Panc1 (cell line): ENCODE measurements around the gene SART3. TPM values are rescaled to one million over a fixed set of nuclear protein-coding genes. Genes with fewer than 3 reads are reported as not detected.

Experiments used
- ATAC-seq: fragments of 200-7000 bp; cut with Tn5 transposase; 2 replicates; pipeline ENCODE4 v1.9.1; 2020; ENCODE audit warnings: mild to moderate bottlenecking, moderate library complexity
- BruUV-seq: library from RNA; stranded (reverse); fragments of 400-500 nt; replicated peaks from 2 replicates; lab custom pipeline; 2021; lab: Mats Ljungman, UMichigan
- CTCF ChIA-PET: fragments of 300-600 bp; sonication (Branson Sonifier 250); formaldehyde crosslinking; loops from one replicate; lab custom pipeline; 2022; ENCODE audit warnings: antibody characterized with exemption; lab: Charles Lee
- POLR2A ChIA-PET: fragments of 300-600 bp; sonication (Branson Sonifier 250); formaldehyde crosslinking; loops from one replicate; lab custom pipeline; 2022; ENCODE audit warnings: antibody characterized with exemption; lab: Charles Lee
- DNase-seq: peaks from one replicate; pipeline ENCODE4 v3.0.0-alpha.2; 2010; ENCODE audit warnings: low read depth, low spot score
- H3K27ac ChIP-seq: 2 replicates; pipeline ENCODE4 v1.5.1; 2011; ENCODE audit warnings: mild to moderate bottlenecking, low read length, inconsistent platforms
- H3K27me3 ChIP-seq: fragments of 200-500 bp; sonication (Bioruptor generic); 2 replicates; pipeline ENCODE4 v1.6.0; 2014; ENCODE audit warnings: low read length, inconsistent platforms; ENCODE audit not compliant: control insufficient read depth, insufficient read depth
- H3K36me3 ChIP-seq: fragments of 200-500 bp; sonication (Bioruptor generic); 2 replicates; pipeline ENCODE4 v1.5.1; 2014; ENCODE audit warnings: inconsistent platforms, mild to moderate bottlenecking, low read length, moderate library complexity; ENCODE audit not compliant: control insufficient read depth, insufficient read depth
- H3K4me1 ChIP-seq: 2 replicates; pipeline ENCODE4 v1.5.1; 2011; ENCODE audit warnings: inconsistent platforms, mild to moderate bottlenecking, low read length, moderate library complexity; ENCODE audit not compliant: control insufficient read depth, insufficient read depth
- H3K4me3 ChIP-seq, 2 experiments: 2 replicates each; pipeline ENCODE4 v1.5.1; 2011 to 2012; ENCODE audit warnings: low read depth in 2 of 2, low read length in 2 of 2, mild to moderate bottlenecking in 2 of 2, inconsistent platforms in 1 of 2, moderate library complexity in 1 of 2
- H3K9me3 ChIP-seq: fragments of 200-500 bp; sonication (Bioruptor generic); 2 replicates; pipeline ENCODE4 v1.5.1; 2014; ENCODE audit warnings: low read depth, mild to moderate bottlenecking, inconsistent platforms, low read length, moderate library complexity; ENCODE audit not compliant: control insufficient read depth, insufficient read depth
- POLR2AphosphoS5 ChIP-seq: IDR thresholded peaks from 2 replicates; pipeline ENCODE4 v1.6.1; 2012; ENCODE audit warnings: mild to moderate bottlenecking, low read depth, low read length, moderate library complexity
- REST ChIP-seq, 2 experiments: IDR thresholded peaks; 2 replicates each; pipeline ENCODE4 v1.6.1; 2011 to 2012; ENCODE audit warnings: low read depth in 2 of 2, control low read depth in 1 of 2, low read length in 1 of 2, mild to moderate bottlenecking in 1 of 2, moderate library complexity in 1 of 2; ENCODE audit not compliant: insufficient read depth in 1 of 2
- SIN3A ChIP-seq: IDR thresholded peaks from 2 replicates; pipeline ENCODE4 v1.6.1; 2012; ENCODE audit warnings: low read depth, mild to moderate bottlenecking, low read length, moderate library complexity, borderline replicate concordance; ENCODE audit not compliant: insufficient read depth
- TCF7L2 ChIP-seq: IDR thresholded peaks from 2 replicates; pipeline ENCODE4 v1.6.1; 2011; ENCODE audit warnings: mild to moderate bottlenecking, low read depth, low read length, inconsistent platforms
- in situ Hi-C: cut with HindIII; loops from 2 replicates; pipeline ENCODE4 v1.10.0; 2016; ENCODE audit warnings: low sequenced_read_pairs, low pct_unique_long_range_greater_than_20kb
- intact Hi-C: fragments of 100-400 bp; cut with micrococcal nuclease; formaldehyde crosslinking; loops from one replicate; pipeline ENCODE4 v1.10.0; 2022; ENCODE audit not compliant: unreplicated experiment
- total RNA-seq: library from RNA; stranded (reverse); gene quantifications from one replicate; pipeline ENCODE4 v1.2.1, GENCODE V29; 2021; ENCODE audit not compliant: unreplicated experiment
- TF ChIP-seq, protein P1 (sequence below): fragments of 450-650 bp; IDR thresholded peaks from 2 replicates; pipeline ENCODE4 v1.5.1; 2017; ENCODE audit warnings: mild to moderate bottlenecking

Gene SART3
- total RNA-seq, 1 experiment from 2014 or later = 55.9 TPM

GRCh38 chr12:108511633-108512540 lies 49.1 kb downstream of the SART3 start:
- no TSS peak for BruUV-seq
- intact Hi-C loops = loop anchor here (1.0 kb wide), 2 partner anchors 521 to 594 kb away; no protein-coding TSS in a partner anchor
- TF ChIP-seq, protein P1, sequence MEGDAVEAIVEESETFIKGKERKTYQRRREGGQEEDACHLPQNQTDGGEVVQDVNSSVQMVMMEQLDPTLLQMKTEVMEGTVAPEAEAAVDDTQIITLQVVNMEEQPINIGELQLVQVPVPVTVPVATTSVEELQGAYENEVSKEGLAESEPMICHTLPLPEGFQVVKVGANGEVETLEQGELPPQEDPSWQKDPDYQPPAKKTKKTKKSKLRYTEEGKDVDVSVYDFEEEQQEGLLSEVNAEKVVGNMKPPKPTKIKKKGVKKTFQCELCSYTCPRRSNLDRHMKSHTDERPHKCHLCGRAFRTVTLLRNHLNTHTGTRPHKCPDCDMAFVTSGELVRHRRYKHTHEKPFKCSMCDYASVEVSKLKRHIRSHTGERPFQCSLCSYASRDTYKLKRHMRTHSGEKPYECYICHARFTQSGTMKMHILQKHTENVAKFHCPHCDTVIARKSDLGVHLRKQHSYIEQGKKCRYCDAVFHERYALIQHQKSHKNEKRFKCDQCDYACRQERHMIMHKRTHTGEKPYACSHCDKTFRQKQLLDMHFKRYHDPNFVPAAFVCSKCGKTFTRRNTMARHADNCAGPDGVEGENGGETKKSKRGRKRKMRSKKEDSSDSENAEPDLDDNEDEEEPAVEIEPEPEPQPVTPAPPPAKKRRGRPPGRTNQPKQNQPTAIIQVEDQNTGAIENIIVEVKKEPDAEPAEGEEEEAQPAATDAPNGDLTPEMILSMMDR = peak; percentile 90
- TF ChIP-seq TCF7L2 = no peak
- TF ChIP-seq SIN3A = no peak
- no peak for TF ChIP-seq POLR2AphosphoS5
- no peak for TF ChIP-seq REST (IDR thresholded peaks at IDR 0.05; ENCODE audit: insufficient read depth in 1 of 2, low read depth in 2 of 2, low read length in 1 of 2)
- ChIA-PET CTCF (interaction anchor here (0.6 to 1.0 kb wide), 3 partner anchors 329 to 522 kb away, joined by 3 read pairs; no protein-coding TSS in a partner anchor), POLR2A (no interaction called here)
- no peak; the same call in 1 of the 2 replicates for ATAC-seq
- in situ Hi-C loops = no loop called here
- no peak overlapping the region for H3K4me3 ChIP-seq
- H3K4me1 ChIP-seq = peaks cover 13% of the 10 kb centered on the region
- DNase-seq = peak; percentile 61
- no peaks in the 10 kb centered on the region for H3K27me3 ChIP-seq
- H3K9me3 ChIP-seq = no peaks in the 10 kb centered on the region
- peaks cover 2% of the 10 kb centered on the region; the same call in 1 of the 2 replicates for H3K36me3 ChIP-seq
- H3K27ac ChIP-seq = peak overlapping the region; percentile 32

GRCh38 chr12:108510836-108511235 lies 50.1 kb downstream of the SART3 start:
- ChIA-PET POLR2A (no interaction called here), CTCF (no interaction called here)
- no peak overlapping the region for H3K4me3 ChIP-seq
- peaks cover 2% of the 10 kb centered on the region; the same call in 1 of the 2 replicates for H3K36me3 ChIP-seq
- no peak for DNase-seq
- H3K4me1 ChIP-seq = peaks cover 7% of the 10 kb centered on the region
- no peaks in the 10 kb centered on the region for H3K9me3 ChIP-seq
- intact Hi-C loops (no loop called here), in situ Hi-C loops (no loop called here)
- H3K27me3 ChIP-seq = no peaks in the 10 kb centered on the region
- no TSS peak for BruUV-seq
- no peak overlapping the region for H3K27ac ChIP-seq
- ATAC-seq = no peak
- no peak for TF ChIP-seq REST (IDR thresholded peaks at IDR 0.05; ENCODE audit: insufficient read depth in 1 of 2, low read depth in 2 of 2, low read length in 1 of 2)
- no peak for TF ChIP-seq POLR2AphosphoS5
- TF ChIP-seq, protein P1 = no peak
- no peak for TF ChIP-seq SIN3A
- no peak for TF ChIP-seq TCF7L2
